ENCODE results near the gene SFN. TPM values are rescaled to one million over a fixed set of nuclear protein-coding genes. Genes with fewer than 3 reads are reported as not detected.

Gene SFN
- total and polyA plus RNA-seq, 2 of the 13 experiments (the other 11 are each of a cell fraction or from before 2014, with no cell fraction given): 4.3 to 5.6 TPM

GRCh38 chr1:26864610-26865480 lies 1.9 kb downstream of the SFN start (continued):
- TF ChIP-seq DMTF1 (CRISPR knock-in tag; IDR thresholded peaks at IDR 0.05): no peak
- peak; percentile 22 for TF ChIP-seq TEAD3 (CRISPR knock-in tag; optimal IDR thresholded peaks at IDR 0.05; ENCODE audit: borderline replicate concordance)
- peak; percentile 72; the same call in 1 of the 2 replicates for TF ChIP-seq CCDC6 (CRISPR knock-in tag; IDR thresholded peaks at IDR 0.05)
- TF ChIP-seq ELK4 (CRISPR knock-in tag; IDR thresholded peaks at IDR 0.05; ENCODE audit: borderline replicate concordance): no peak
- TF ChIP-seq NFYC (CRISPR knock-in tag; IDR thresholded peaks at IDR 0.05): peak; percentile 98
- no peak for TF ChIP-seq FIP1L1 (IDR thresholded peaks at IDR 0.05; ENCODE audit: borderline replicate concordance, insufficient read depth, low read depth, low read length)
- TF ChIP-seq ZNF362 (CRISPR knock-in tag; IDR thresholded peaks at IDR 0.05; ENCODE audit: borderline replicate concordance): no peak; the same call in 1 of the 2 replicates
- no peak for TF ChIP-seq MAFK (conservative IDR thresholded peaks at IDR 0.05 in 1 of 2, IDR thresholded peaks at IDR 0.05 in 1 of 2; ENCODE audit: low read length in 2 of 2)
- TF ChIP-seq, protein P1, sequence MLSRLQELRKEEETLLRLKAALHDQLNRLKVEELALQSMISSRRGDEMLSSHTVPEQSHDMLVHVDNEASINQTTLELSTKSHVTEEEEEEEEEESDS (CRISPR knock-in tag; IDR thresholded peaks at IDR 0.05; ENCODE audit: borderline replicate concordance): no peak
- no peak for TF ChIP-seq HES4 (CRISPR knock-in tag; IDR thresholded peaks at IDR 0.05; ENCODE audit: borderline replicate concordance)
- no peak for TF ChIP-seq JUND (CRISPR knock-in tag; IDR thresholded peaks at IDR 0.05)
- no peak for TF ChIP-seq IKZF1 (IDR thresholded peaks at IDR 0.05)
- TF ChIP-seq CBX2 (IDR thresholded peaks at IDR 0.05; ENCODE audit: low read depth, low read length): no peak
- no peak; the same call in 1 of the 2 replicates for TF ChIP-seq CBX2 (CRISPR knock-in tag; IDR thresholded peaks at IDR 0.05; ENCODE audit: low read depth)
- no peak for TF ChIP-seq ZBTB33 (CRISPR knock-in tag; IDR thresholded peaks at IDR 0.05)
- TF ChIP-seq CAMTA2 (CRISPR knock-in tag; IDR thresholded peaks at IDR 0.05; ENCODE audit: borderline replicate concordance): no peak
- peak; percentile 52 for TF ChIP-seq MED8 (CRISPR knock-in tag; IDR thresholded peaks at IDR 0.05; ENCODE audit: insufficient replicate concordance)
- TF ChIP-seq ZFP82 (CRISPR knock-in tag; IDR thresholded peaks at IDR 0.05; ENCODE audit: borderline replicate concordance): no peak
- no peak for TF ChIP-seq ZNF33A (CRISPR knock-in tag; IDR thresholded peaks at IDR 0.05; ENCODE audit: borderline replicate concordance)
- TF ChIP-seq EHMT2 (IDR thresholded peaks at IDR 0.05; ENCODE audit: borderline replicate concordance, low read depth, low read length): no peak
- no peak for TF ChIP-seq ZSCAN29 (CRISPR knock-in tag; conservative IDR thresholded peaks at IDR 0.05)
- TF ChIP-seq ZNF709 (CRISPR knock-in tag; IDR thresholded peaks at IDR 0.05): peak; percentile 91

Data from HepG2 (cell line).